WTC11 (cell line): ENCODE results near the gene ZC3H12D.

Experiments
- NFE2L1 ChIP-seq: sonication (generic); formaldehyde crosslinking; IDR thresholded peaks from 2 replicates; pipeline ENCODE4 v1.8.1; 2023; ENCODE audit warnings: missing genetic modification reagents
- SMAD3 ChIP-seq: sonication (generic); formaldehyde crosslinking; IDR thresholded peaks from 2 replicates; pipeline ENCODE4 v1.8.0; 2022; ENCODE audit warnings: missing genetic modification reagents, mild to moderate bottlenecking, borderline replicate concordance
- TF ChIP-seq, protein P1 (sequence below): fragments of 200-600 bp; IDR thresholded peaks from 2 replicates; pipeline ENCODE4 v1.8.0; 2022; ENCODE audit warnings: antibody characterized with exemption
- TF ChIP-seq, protein P2 (sequence below): sonication (generic); formaldehyde crosslinking; IDR thresholded peaks from 2 replicates; pipeline ENCODE4 v1.8.0; 2022; ENCODE audit warnings: mild to moderate bottlenecking, missing genetic modification reagents

DNA sequence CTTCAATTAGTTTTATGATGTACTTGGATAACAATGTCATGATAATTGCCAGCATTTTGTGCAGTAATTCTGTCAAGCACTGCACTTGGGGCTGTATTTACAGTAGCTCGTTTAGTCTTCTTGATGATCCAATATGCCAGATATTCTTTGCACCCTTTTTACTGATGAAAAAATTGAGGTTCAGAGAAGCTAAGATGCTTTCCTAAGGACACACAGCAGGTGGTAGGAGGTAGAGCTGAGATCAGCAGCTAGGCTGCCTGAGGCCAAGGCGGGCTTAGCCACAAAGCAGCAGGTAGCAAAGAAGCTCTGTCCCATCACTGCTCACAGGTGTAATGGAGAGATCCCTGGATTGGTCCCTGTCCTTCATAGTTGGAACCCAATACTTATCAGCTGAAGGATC, 51.4 kb downstream of the ZC3H12D start:
- TF ChIP-seq NFE2L1 (CRISPR knock-in tag) (no peak), SMAD3 (CRISPR knock-in tag) (no peak)
- TF ChIP-seq, protein P1, sequence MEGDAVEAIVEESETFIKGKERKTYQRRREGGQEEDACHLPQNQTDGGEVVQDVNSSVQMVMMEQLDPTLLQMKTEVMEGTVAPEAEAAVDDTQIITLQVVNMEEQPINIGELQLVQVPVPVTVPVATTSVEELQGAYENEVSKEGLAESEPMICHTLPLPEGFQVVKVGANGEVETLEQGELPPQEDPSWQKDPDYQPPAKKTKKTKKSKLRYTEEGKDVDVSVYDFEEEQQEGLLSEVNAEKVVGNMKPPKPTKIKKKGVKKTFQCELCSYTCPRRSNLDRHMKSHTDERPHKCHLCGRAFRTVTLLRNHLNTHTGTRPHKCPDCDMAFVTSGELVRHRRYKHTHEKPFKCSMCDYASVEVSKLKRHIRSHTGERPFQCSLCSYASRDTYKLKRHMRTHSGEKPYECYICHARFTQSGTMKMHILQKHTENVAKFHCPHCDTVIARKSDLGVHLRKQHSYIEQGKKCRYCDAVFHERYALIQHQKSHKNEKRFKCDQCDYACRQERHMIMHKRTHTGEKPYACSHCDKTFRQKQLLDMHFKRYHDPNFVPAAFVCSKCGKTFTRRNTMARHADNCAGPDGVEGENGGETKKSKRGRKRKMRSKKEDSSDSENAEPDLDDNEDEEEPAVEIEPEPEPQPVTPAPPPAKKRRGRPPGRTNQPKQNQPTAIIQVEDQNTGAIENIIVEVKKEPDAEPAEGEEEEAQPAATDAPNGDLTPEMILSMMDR = no peak
- TF ChIP-seq, protein P2, sequence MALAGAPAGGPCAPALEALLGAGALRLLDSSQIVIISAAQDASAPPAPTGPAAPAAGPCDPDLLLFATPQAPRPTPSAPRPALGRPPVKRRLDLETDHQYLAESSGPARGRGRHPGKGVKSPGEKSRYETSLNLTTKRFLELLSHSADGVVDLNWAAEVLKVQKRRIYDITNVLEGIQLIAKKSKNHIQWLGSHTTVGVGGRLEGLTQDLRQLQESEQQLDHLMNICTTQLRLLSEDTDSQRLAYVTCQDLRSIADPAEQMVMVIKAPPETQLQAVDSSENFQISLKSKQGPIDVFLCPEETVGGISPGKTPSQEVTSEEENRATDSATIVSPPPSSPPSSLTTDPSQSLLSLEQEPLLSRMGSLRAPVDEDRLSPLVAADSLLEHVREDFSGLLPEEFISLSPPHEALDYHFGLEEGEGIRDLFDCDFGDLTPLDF (CRISPR knock-in tag) = no peak
